Measurements from ENCODE around the gene XRCC5.

- TF ChIP-seq CTCF (IDR thresholded peaks at IDR 0.05) (no peak), ZFX (IDR thresholded peaks at IDR 0.05; ENCODE audit: borderline replicate concordance) (no peak)
Observed at GRCh38 chr2:216082117-216082711, 26.9 kb upstream of the XRCC5 start.
